Activated CD8-positive, alpha-beta memory T cell treated with anti-CD3 and anti-CD28 coated beads, Interleukin-2, amount 50 U/mL, for 1 hour (primary cell): Measurements from ENCODE around the gene HDGFL2.
"Not testable (repeated sequence)": the region's sequence is repeated elsewhere in the genome, so short reads cannot be mapped to it uniquely, and the experiment has no call there.

Experiments
- DNase-seq: peaks from one replicate; pipeline ENCODE4 v3.0.0-alpha.2; 2020; ENCODE audit errors: extremely low read depth

The HDGFL2 gene

DNA sequence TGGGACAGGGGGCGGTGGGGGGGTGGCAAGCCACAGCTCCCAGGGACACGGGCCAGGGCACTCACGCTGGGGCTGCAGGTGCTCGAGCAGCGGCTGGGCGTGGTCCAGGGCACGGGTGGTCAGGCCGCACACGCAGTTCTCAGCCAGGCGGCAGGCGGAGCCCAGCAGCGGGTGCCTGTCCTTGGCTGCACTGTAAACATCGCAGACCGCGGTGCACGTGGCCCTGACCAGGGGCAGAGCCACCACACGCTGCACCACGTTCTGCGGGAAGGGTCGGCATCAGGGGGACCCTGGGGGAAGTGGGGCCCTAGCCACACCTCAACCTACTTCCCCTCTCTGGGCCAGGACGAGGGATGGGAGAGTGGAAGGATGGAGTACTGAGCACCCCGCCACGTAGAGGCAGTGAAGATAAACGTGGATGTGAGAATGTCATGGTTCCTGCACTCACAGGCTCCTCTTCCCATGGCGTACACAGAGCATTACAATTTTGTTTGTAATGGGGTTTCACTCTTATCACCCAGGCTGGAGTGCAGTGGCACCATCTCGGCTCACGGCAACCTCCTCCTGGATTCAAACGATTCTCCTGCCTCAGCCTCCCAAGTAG lies 59.6 kb downstream of the HDGFL2 start:
- no peak for DNase-seq

GRCh38 chr19:4533334-4533733 lies 61.2 kb downstream of the HDGFL2 start:
- no peak for DNase-seq

DNA sequence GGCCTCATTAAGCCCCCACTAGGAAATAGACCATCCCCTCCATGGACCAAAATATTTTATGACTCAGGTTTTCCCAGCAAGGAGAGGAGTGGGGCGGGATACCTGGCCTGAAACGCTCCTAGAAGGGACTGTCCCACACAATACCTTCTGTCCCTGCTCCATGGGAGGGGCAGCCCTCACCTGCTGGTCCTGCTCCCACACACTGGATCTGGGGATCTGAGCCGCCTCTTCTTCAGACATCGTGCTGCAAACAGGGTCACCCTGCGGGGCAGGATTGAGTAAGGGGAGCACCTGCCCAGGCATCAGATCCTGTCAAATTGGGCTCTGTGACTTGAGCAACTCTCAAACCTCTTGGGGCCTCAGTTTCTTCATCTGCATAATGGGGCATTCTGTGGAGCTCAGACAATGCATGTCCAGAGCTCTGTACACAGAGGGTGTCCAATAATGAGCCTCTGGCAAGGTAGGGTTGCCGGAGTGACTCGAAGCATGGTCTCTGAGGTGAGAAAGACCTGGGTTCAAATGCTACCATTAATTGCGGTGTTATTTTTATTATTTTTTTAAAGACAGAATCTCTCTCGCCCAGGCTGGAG lies 61.8 kb downstream of the HDGFL2 start:
- DNase-seq: no peak

- no peak for DNase-seq
Observed at GRCh38 chr19:4534836-4535658, 63.0 kb downstream of the HDGFL2 start, which contains the start of gene PLIN5. Gene PLIN5, minus strand, starts transcription at chr19:4535224. Its CDS starts 1,150 bp downstream, at chr19:4534074.

- DNase-seq: no peak
Observed at GRCh38 chr19:4536798-4537197, 64.7 kb downstream of the HDGFL2 start.

GRCh38 chr19:4537953-4538600 lies 66.0 kb downstream of the HDGFL2 start:
- no peak for DNase-seq

DNA sequence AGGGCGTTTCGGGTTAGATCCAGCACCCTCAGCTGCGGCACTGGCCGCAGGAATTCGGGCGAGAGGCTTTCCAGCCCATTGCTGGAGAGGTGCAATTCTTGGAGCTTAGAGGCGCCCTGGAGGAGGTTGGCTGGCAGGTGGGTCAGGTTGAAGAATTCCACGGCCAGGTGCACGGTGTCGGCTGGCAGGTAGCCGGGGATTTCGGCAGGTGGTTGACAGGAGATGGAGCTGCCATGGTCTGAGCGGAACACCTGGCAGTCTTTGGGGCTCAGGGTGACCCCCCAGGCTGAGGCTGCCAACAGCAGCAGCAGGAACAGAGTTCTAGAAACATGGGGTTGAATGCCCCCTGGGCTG lies 66.5 kb downstream of the HDGFL2 start:
- no peak for DNase-seq

GRCh38 chr19:4539169-4539692 lies 67.1 kb downstream of the HDGFL2 start:
- no peak for DNase-seq

- DNase-seq: no peak
Observed at GRCh38 chr19:4539693-4540581, 67.8 kb downstream of the HDGFL2 start, which contains the start of gene LRG1. Gene LRG1, minus strand, starts transcription at chr19:4540036. Its CDS starts 23 bp downstream, at chr19:4540013.

DNA sequence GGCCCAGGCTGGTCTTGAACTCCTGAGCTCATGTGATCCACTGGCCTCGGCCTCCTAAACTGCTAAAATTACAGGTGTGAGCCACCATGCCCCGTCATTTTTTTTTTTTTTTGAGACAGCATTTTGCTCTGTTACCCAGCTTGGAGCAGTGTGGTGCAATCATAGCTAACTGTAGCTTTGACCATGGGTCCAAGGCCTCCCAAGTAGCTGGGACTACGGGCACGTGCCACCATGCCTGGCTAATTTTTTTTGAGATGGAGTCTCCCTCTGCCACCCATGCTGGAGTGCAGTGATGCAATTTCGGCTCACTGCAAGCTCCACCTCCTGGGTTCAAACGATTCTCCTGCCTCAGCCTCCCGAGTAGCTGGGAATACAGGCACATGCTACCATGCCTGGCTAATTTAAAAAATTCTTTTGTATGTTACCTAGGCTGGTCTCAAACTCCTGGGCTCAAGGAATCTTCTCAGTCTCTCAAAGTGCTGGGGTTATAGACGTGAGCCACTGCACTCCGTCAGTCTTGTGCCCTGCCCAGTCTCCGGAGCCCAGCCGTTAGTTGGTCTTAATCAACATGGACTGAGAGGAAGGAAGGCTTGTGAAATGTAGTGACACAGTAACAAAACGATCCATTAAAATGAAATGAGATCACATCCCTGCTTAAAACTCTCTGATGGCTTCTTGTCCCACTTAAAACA lies 69.2 kb downstream of the HDGFL2 start:
- no peak for DNase-seq

- DNase-seq: not testable (repeated sequence)
Observed at GRCh38 chr19:4541806-4542145, 69.7 kb downstream of the HDGFL2 start.

DNA sequence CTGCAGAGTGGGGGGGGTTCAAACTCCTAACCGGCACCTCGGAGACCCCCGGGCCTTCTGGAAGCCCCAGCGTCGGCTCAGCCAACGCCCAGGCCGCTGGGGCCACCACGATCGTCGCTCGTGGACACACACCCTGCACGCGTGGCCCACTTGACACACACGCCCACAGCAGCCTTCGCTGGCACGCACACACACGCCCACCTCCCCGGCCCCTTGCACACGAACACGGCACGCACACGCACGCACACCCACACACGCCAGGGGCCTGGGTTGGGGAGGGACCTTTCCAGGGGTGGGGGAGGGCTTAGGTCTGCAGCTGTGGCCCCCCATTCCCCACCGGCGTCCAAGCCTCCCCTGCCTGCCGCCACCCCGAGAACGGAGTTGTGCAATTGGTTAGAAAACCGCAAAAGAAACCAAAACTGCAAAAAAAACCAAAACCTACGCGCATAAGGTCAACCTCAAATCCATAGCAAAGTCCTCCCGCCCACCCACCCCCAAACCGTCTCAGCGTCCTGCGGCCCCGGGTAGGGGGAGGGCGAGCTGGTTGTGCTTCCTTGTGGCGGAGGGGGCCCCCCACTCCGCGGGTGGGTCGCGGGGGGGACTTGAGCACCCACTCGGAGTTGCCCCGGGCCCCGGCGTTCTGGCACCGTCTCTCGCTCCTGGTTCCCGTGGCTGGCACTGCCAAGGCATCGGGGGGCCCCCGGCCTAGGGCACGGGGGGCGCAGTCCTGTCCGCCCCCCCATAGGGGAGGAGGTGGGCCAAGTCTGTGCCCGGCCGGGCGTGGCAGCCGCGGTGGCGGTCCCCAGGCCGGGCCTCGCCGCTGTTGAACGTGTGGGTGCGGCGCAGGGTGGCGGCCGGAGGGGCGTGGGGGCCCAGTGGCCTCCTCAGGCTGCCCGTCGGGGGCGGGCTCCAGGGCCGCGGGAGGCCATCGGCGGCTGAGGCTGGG lies 71.1 kb downstream of the HDGFL2 start:
- no peak for DNase-seq

GRCh38 chr19:4543842-4544647 lies 71.9 kb downstream of the HDGFL2 start:
- no peak for DNase-seq

GRCh38 chr19:4547303-4548237 lies 75.5 kb downstream of the HDGFL2 start:
- no peak for DNase-seq

DNA sequence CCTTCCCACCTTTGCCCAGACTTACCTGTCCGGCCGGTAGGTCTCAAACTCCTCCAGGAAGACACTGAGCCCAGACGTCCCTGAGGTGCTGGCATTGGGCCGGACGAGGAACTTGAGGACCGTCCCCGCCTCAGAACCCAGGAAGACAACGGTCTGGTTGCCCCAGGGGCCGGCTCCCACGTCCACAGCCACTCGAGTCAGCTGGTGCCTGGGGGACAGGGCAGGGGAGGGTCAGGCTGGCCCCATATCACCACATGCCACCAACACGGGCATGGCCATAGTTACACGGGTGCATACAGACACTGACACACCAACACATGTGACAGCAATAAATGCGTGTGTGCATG lies 76.1 kb downstream of the HDGFL2 start:
- no peak for DNase-seq

DNA sequence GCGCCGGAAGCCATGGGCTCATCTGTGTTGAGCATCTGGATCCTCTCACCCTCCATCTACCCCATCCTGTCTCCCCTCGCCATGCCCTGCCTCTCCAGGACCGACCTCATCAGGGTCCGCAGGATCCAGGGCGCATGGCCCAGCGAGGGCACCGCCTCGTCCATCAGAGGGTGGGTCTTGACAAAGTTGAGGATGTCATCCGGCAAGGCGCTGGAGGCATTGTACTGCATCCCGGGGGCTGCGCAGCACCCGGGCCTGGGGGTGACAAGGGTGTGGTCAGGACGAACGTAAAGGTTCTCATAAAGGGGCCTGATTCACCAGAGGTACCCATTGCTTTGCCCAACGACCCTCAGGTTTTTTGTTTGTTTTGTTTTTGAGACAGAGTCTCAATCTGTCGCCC lies 77.9 kb downstream of the HDGFL2 start:
- no peak for DNase-seq

DNA sequence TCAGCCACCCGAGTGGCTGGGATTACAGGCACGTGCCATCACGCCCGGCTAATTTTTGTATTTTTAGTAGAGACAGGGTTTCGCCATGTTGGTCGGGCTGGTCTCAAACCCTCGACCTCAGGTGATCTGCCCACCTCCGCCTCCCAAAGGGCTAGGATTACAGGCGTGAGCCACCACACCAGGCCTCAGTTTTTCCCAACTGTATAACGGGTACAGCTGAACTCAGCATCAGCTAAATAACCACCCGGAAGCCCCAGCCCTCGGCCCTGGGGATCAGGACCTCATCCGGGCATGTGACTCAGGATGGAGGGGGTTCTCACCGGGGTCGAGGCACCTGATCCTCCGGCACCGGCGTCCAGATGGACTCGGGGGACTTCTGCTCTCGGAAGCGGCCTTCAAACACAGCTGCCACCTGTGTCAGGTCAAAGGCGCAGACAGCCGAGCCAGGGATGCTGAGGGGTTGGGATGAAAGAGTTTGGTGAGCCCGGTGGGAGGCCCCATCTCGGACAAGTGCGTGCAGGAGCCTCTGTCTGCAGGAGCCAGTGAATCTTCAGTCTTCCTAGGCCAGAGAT lies 78.5 kb downstream of the HDGFL2 start:
- DNase-seq: no peak
